K562 (cell line): ENCODE measurements around the gene CENPX. TPM values are rescaled to one million over a fixed set of nuclear protein-coding genes. Genes with fewer than 3 reads are reported as not detected.

Source experiments
- BRF2 ChIP-seq: IDR thresholded peaks from 3 replicates; pipeline ENCODE4 v1.6.1; 2011; ENCODE audit warnings: borderline replicate concordance, mild to moderate bottlenecking; ENCODE audit not compliant: insufficient read length, insufficient read depth
- CAMTA2 ChIP-seq: fragments of 250-450 bp; sonication (Bioruptor Pico); conservative IDR thresholded peaks from 2 replicates; pipeline ENCODE4 v1.5.1; 2022
- CBX1 ChIP-seq: sonication (generic); IDR thresholded peaks from 2 replicates; pipeline ENCODE4 v1.6.1; 2016; ENCODE audit warnings: antibody characterized with exemption, low read depth, mild to moderate bottlenecking
- CHD1 ChIP-seq: fragments of 200-600 bp; sonication (generic); IDR thresholded peaks from one replicate; pipeline ENCODE4 v1.6.1; 2012; ENCODE audit warnings: mild to moderate bottlenecking, moderate library complexity, low read length, inconsistent platforms
- E2F6 ChIP-seq, 2 experiments: IDR thresholded peaks; 2 replicates each; pipeline ENCODE4 v1.6.1; 2011; ENCODE audit warnings: borderline replicate concordance in 1 of 2, control low read depth in 1 of 2, low read depth in 1 of 2, low read length in 1 of 2, mild to moderate bottlenecking in 1 of 2, mixed read lengths in 1 of 2, moderate library complexity in 1 of 2; ENCODE audit not compliant: insufficient read depth in 1 of 2, insufficient read length in 1 of 2, poor library complexity in 1 of 2, severe bottlenecking in 1 of 2; ENCODE audit errors: extremely low read depth in 1 of 2
- HMG20A ChIP-seq: fragments of 450-650 bp; formaldehyde crosslinking; conservative IDR thresholded peaks from 2 replicates; pipeline ENCODE4 v1.4.0; 2020; ENCODE audit warnings: mild to moderate bottlenecking, mixed read lengths
- IFI16 ChIP-seq: fragments of 250-450 bp; sonication (Bioruptor Pico); IDR thresholded peaks from 2 replicates; pipeline ENCODE4 v2.1.2; 2022; ENCODE audit warnings: mild to moderate bottlenecking, inconsistent platforms
- KDM2B ChIP-seq: fragments of 250-450 bp; sonication (Bioruptor Pico); IDR thresholded peaks from 2 replicates; pipeline ENCODE4 v1.8.0; 2021; ENCODE audit warnings: mild to moderate bottlenecking, moderate library complexity
- MYBL2 ChIP-seq, 2 experiments: fragments of 450-650 bp in 1 of 2; sonication (generic) in 1 of 2; formaldehyde crosslinking in 1 of 2; IDR thresholded peaks; 2 replicates each; pipeline versions ENCODE4 v1.6.1 to v1.8.1; 2017 to 2022; ENCODE audit warnings: borderline replicate concordance in 1 of 2, inconsistent platforms in 1 of 2, low read depth in 1 of 2, mild to moderate bottlenecking in 1 of 2, missing genetic modification reagents in 1 of 2, moderate library complexity in 1 of 2
- SETDB1 ChIP-seq: IDR thresholded peaks from one replicate; pipeline ENCODE4 v1.6.1; 2012; ENCODE audit warnings: low read length, control low read depth, inconsistent platforms
- SMARCE1 ChIP-seq: fragments of 450-650 bp; IDR thresholded peaks from 2 replicates; pipeline ENCODE4 v1.7.1; 2016; ENCODE audit warnings: mild to moderate bottlenecking
- SNIP1 ChIP-seq: fragments of 450-650 bp; IDR thresholded peaks from 2 replicates; pipeline ENCODE4 v1.7.1; 2017; ENCODE audit warnings: low read depth, mild to moderate bottlenecking
- TCF3 ChIP-seq: sonication (generic); formaldehyde crosslinking; IDR thresholded peaks from 2 replicates; pipeline ENCODE4 v1.4.0; 2020; ENCODE audit warnings: mild to moderate bottlenecking, missing genetic modification reagents
- TOE1 ChIP-seq, 2 experiments: fragments of 450-650 bp in 1 of 2; sonication (generic) in 1 of 2; formaldehyde crosslinking in 1 of 2; IDR thresholded peaks; 2 replicates each; pipeline versions ENCODE4 v1.7.1 to v1.8.0; 2016 to 2022; ENCODE audit warnings: borderline replicate concordance in 2 of 2, mild to moderate bottlenecking in 2 of 2, antibody characterized with exemption in 1 of 2, inconsistent platforms in 1 of 2, low read depth in 1 of 2, missing genetic modification reagents in 1 of 2, moderate library complexity in 1 of 2
- ZNF407 ChIP-seq: fragments of 450-650 bp; IDR thresholded peaks from 2 replicates; pipeline ENCODE4 v1.6.1; 2016; ENCODE audit warnings: low read depth
- ZNF589 ChIP-seq: fragments of 200-800 bp; sonication (Bioruptor generic); IDR thresholded peaks from 2 replicates; pipeline ENCODE4 v1.6.1; 2016; ENCODE audit warnings: low read depth, missing genetic modification characterization, missing compliant biosample characterization
- ZNF79 ChIP-seq: fragments of 250-450 bp; sonication (Bioruptor Pico); IDR thresholded peaks from 2 replicates; pipeline ENCODE4 v1.4.0; 2020; ENCODE audit warnings: low read depth, mild to moderate bottlenecking, moderate library complexity
- polyA plus RNA-seq, 8 experiments: library from polyadenylated mRNA; depleted of rRNA in 4 of 8; stranded (reverse) in 5 of 8; unstranded in 3 of 8; fragments of >200 nt; fragmentation: Nextera tagmentation in 2 of 8; fragmentation: Illumina TruSeq in 1 of 8; extraction: Ambion mirVana in 2 of 8; extraction: Trizol in 1 of 8; gene quantifications; 2 replicates each; pipeline versions ENCODE4 v1.2.1 to v1.2.3, GENCODE V29; 2011 to 2014; ENCODE audit warnings: inconsistent platforms in 1 of 8, missing spikeins in 1 of 8
- total RNA-seq, 7 experiments: library from RNA; depleted of rRNA in 6 of 7; stranded (reverse); fragments of >200 nt in 6 of 7; fragmentation: Illumina TruSeq in 2 of 7; extraction: Trizol in 2 of 7; gene quantifications; 2 replicates each; pipeline versions ENCODE4 v1.2.1 to v1.2.3, GENCODE V29; 2011 to 2021; ENCODE audit warnings: low replicate concordance in 1 of 7

CENPX gene
- total and polyA plus RNA-seq, 9 of the 15 experiments (the other 6 are each of a cell fraction or from before 2014, with no cell fraction given), result 32.7 to 352 (median 127) TPM

GRCh38 chr17:81977211-81977808 is 45.4 kb downstream of the CENPX start, which contains the start of gene ASPSCR1 (continued):
- TF ChIP-seq TOE1 (IDR thresholded peaks at IDR 0.05; ENCODE audit: borderline replicate concordance) (peak; percentile 91; the same call in 1 of the 2 replicates), TOE1 (CRISPR knock-in tag; IDR thresholded peaks at IDR 0.05; ENCODE audit: borderline replicate concordance, low read depth) (no peak), TCF3 (peak; percentile 51; the same call in 1 of the 2 replicates), E2F6 (IDR thresholded peaks at IDR 0.05; ENCODE audit: borderline replicate concordance in 1 of 2, extremely low read depth in 1 of 2, insufficient read depth in 1 of 2, insufficient read length in 1 of 2, low read depth in 1 of 2, low read length in 1 of 2, poor library complexity in 1 of 2, severe bottlenecking in 1 of 2) (peak; percentile 69 to 94), CAMTA2 (no peak), CHD1 (no peak), MYBL2 (IDR thresholded peaks at IDR 0.05; ENCODE audit: low read depth) (no peak), MYBL2 (CRISPR knock-in tag; IDR thresholded peaks at IDR 0.05; ENCODE audit: borderline replicate concordance) (no peak), KDM2B (CRISPR knock-in tag) (no peak), ZNF79 (CRISPR knock-in tag) (no peak), HMG20A (no peak), ZNF407 (no peak), SETDB1 (no peak), IFI16 (CRISPR knock-in tag) (no peak), CBX1 (peak; percentile 72; the same call in 1 of the 2 replicates), ZNF589 (CRISPR knock-in tag) (no peak), SNIP1 (no peak), SMARCE1 (no peak), BRF2 (no peak)
